Calu3 (cell line): ENCODE data around the gene CDK18. TPM values are rescaled to one million over a fixed set of nuclear protein-coding genes. Genes with fewer than 3 reads are reported as not detected.

Experiments
- BruUV-seq: library from RNA; stranded (reverse); fragments of 400-500 nt; replicated peaks from 2 replicates; lab custom pipeline; 2021; lab: Mats Ljungman, UMichigan
- CTCF ChIA-PET: fragments of 300-600 bp; sonication (Branson Sonifier 250); formaldehyde crosslinking; loops from one replicate; lab custom pipeline; 2022; ENCODE audit warnings: antibody characterized with exemption; lab: Charles Lee
- DNase-seq: peaks from one replicate; pipeline ENCODE4 v3.0.0; 2022
- H3K27ac Mint-ChIP-seq: one replicate; pipeline ENCODE4 v1.8.0; 2022; ENCODE audit warnings: mixed read lengths; ENCODE audit not compliant: unreplicated experiment
- H3K27me3 Mint-ChIP-seq: one replicate; pipeline ENCODE4 v1.8.0; 2022; ENCODE audit warnings: mixed read lengths; ENCODE audit not compliant: unreplicated experiment
- H3K36me3 Mint-ChIP-seq: one replicate; pipeline ENCODE4 v1.8.0; 2022; ENCODE audit warnings: mild to moderate bottlenecking, moderate library complexity, mixed read lengths; ENCODE audit not compliant: insufficient read depth, unreplicated experiment
- H3K4me1 Mint-ChIP-seq: one replicate; pipeline ENCODE4 v1.8.0; 2022; ENCODE audit warnings: mild to moderate bottlenecking, low read depth, mixed read lengths; ENCODE audit not compliant: unreplicated experiment
- H3K4me3 Mint-ChIP-seq: one replicate; pipeline ENCODE4 v1.8.0; 2022; ENCODE audit warnings: mild to moderate bottlenecking, low read depth, moderate library complexity, mixed read lengths; ENCODE audit not compliant: unreplicated experiment
- H3K9me3 Mint-ChIP-seq: one replicate; pipeline ENCODE4 v1.8.0; 2022; ENCODE audit warnings: low read depth, mixed read lengths; ENCODE audit not compliant: unreplicated experiment
- CTCF ChIP-seq: fragments of 200-600 bp; IDR thresholded peaks from one replicate; pipeline ENCODE4 v1.8.0; 2022; ENCODE audit warnings: antibody characterized with exemption; ENCODE audit not compliant: unreplicated experiment
- intact Hi-C: fragments of 100-400 bp; cut with micrococcal nuclease; formaldehyde crosslinking; loops from one replicate; pipeline ENCODE4 v1.10.0; 2022; ENCODE audit not compliant: unreplicated experiment
- total RNA-seq: library from RNA; stranded (reverse); gene quantifications from 2 replicates; pipeline ENCODE4 v1.2.3, GENCODE V29; 2022

CDK18 gene
- total RNA-seq, 1 experiment from 2014 or later, result 44.0 TPM

- TF ChIP-seq CTCF, result no peak
- intact Hi-C loops, result loop anchor here (5.0 kb wide), 1 partner anchor 36 kb away; no protein-coding TSS in a partner anchor
- Mint-ChIP-seq H3K27ac (no peak overlapping the region), H3K36me3 (peaks cover 9% of the 10 kb centered on the region), H3K27me3 (peaks cover 19% of the 10 kb centered on the region), H3K4me1 (peaks cover 42% of the 10 kb centered on the region), H3K9me3 (no peaks in the 10 kb centered on the region), H3K4me3 (no peak overlapping the region)
- DNase-seq, result no peak
- CTCF ChIA-PET, result interaction anchor here (0.7 to 1.6 kb wide), 2 partner anchors 10 to 14 kb away, joined by 3 to 4 read pairs; no protein-coding TSS in a partner anchor
- no TSS peak for BruUV-seq
Observed at GRCh38 chr1:205577874-205578658, 73.6 kb downstream of the CDK18 start.

- peak; percentile 50 for DNase-seq
- intact Hi-C loops, result loop anchor here (5.0 kb wide), 1 partner anchor 37 kb away; no protein-coding TSS in a partner anchor
- no peaks in the 10 kb centered on the region for H3K9me3 Mint-ChIP-seq
- peaks cover 9% of the 10 kb centered on the region for H3K36me3 Mint-ChIP-seq
- no TSS peak for BruUV-seq
- peaks cover 43% of the 10 kb centered on the region for H3K4me1 Mint-ChIP-seq
- H3K27ac Mint-ChIP-seq, result no peak overlapping the region
- TF ChIP-seq CTCF, result no peak
- peaks cover 19% of the 10 kb centered on the region for H3K27me3 Mint-ChIP-seq
- CTCF ChIA-PET, result interaction anchor here (1.0 to 1.6 kb wide), 4 partner anchors 13 to 80 kb away, joined by 3 to 4 read pairs (median 3); no protein-coding TSS in a partner anchor
- no peak overlapping the region for H3K4me3 Mint-ChIP-seq
Observed at GRCh38 chr1:205578780-205579571, 74.5 kb downstream of the CDK18 start.

DNA sequence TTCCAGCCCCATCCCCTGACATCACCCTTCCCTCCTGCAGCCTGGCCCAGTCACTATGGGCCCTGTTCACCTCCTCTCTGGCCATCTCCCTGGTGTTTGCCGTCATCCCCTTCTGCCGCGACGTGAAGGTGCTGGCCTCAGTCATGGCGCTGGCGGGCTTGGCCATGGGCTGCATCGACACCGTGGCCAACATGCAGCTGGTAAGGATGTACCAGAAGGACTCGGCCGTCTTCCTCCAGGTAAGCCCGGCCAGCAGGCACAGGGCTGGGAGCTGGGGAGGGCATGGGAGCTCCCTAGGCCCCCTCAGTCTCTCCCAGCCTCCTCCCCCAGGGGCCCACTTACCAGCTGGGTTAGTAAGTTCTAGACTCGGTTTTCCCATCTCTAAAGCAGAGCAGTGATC, 75.2 kb downstream of the CDK18 start:
- intact Hi-C loops, result loop anchor here (5.0 kb wide), 1 partner anchor 37 kb away; no protein-coding TSS in a partner anchor
- peaks cover 19% of the 10 kb centered on the region for H3K27me3 Mint-ChIP-seq
- CTCF ChIA-PET, result interaction anchor here (1.0 to 1.3 kb wide), 3 partner anchors 12 to 80 kb away, joined by 3 read pairs; no protein-coding TSS in a partner anchor
- peaks cover 9% of the 10 kb centered on the region for H3K36me3 Mint-ChIP-seq
- H3K4me3 Mint-ChIP-seq, result no peak overlapping the region
- DNase-seq, result no peak
- peaks cover 39% of the 10 kb centered on the region for H3K4me1 Mint-ChIP-seq
- H3K27ac Mint-ChIP-seq, result no peak overlapping the region
- TF ChIP-seq CTCF, result no peak
- BruUV-seq, result no TSS peak
- H3K9me3 Mint-ChIP-seq, result no peaks in the 10 kb centered on the region

DNA sequence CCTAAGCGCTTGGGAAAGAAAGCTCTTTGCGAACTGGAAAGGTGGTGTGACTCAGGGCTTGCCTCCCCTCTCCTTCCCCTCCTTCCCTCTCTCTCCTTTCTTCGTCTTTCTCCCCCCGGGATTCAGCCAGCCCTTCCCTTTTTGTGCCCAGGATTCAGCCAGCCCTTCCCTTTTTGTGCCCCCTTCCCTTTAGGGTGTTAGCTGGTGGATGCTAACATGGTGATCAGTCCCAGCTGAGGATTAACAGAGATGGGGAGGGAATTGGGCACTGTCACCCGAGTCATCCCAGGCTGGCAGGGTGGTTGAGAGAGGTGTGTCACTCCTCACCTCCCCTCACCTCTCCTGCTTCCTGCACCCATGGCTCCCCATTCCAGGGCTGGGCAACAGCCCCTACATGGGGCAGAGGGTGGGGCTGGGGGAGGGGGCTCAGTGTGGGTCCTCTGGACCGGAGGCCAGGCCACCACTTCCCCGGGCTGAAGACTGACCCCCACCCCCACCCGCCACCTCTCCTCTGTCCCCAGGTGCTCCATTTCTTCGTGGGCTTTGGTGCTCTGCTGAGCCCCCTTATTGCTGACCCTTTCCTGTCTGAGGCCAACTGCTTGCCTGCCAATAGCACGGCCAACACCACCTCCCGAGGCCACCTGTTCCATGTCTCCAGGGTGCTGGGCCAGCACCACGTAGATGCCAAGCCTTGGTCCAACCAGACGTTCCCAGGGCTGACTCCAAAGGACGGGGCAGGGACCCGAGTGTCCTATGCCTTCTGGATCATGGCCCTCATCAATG, 75.9 kb downstream of the CDK18 start:
- intact Hi-C loops, result no loop called here
- peaks cover 19% of the 10 kb centered on the region for H3K27me3 Mint-ChIP-seq
- no peak overlapping the region for H3K4me3 Mint-ChIP-seq
- no peaks in the 10 kb centered on the region for H3K9me3 Mint-ChIP-seq
- H3K36me3 Mint-ChIP-seq, result peaks cover 9% of the 10 kb centered on the region
- TF ChIP-seq CTCF, result no peak
- BruUV-seq, result no TSS peak
- no peak overlapping the region for H3K27ac Mint-ChIP-seq
- H3K4me1 Mint-ChIP-seq, result peaks cover 32% of the 10 kb centered on the region
- CTCF ChIA-PET, result interaction anchor here (1.3 kb wide), 1 partner anchor 43 kb away, joined by 4 read pairs; no protein-coding TSS in a partner anchor
- no peak for DNase-seq
